B cell (primary cell): ENCODE data around the gene TRIP4. TPM values are rescaled to one million over a fixed set of nuclear protein-coding genes. Genes with fewer than 3 reads are reported as not detected.

Experiments used
- ATAC-seq: fragments of 200-7000 bp; cut with Tn5 transposase; one replicate; pipeline ENCODE4 v1.10.0; 2021; ENCODE audit warnings: low read depth, mild to moderate bottlenecking, moderate number of reproducible peaks, moderate library complexity
- CTCF ChIA-PET: fragments of 350-600 bp; sonication (Branson Sonifier 250); formaldehyde crosslinking; loops from one replicate; lab custom pipeline; 2021; ENCODE audit warnings: antibody characterized with exemption, inconsistent platforms; lab: Charles Lee
- POLR2A ChIA-PET: fragments of 350-600 bp; sonication (Branson Sonifier 250); formaldehyde crosslinking; loops from one replicate; lab custom pipeline; 2021; ENCODE audit warnings: antibody characterized with exemption; lab: Charles Lee
- DNase-seq: peaks from one replicate; pipeline ENCODE4 v3.0.0; 2013
- H2AFZ ChIP-seq: 2 replicates; pipeline ENCODE4 v1.6.1; 2012; ENCODE audit warnings: mild to moderate bottlenecking, low read depth, low read length; ENCODE audit not compliant: insufficient read depth, poor library complexity, severe bottlenecking
- H3K27ac ChIP-seq, 2 donors: 1 replicate in 1 of 2; 2 replicates in 1 of 2; pipeline ENCODE4 v1.5.1; 2012 to 2013; ENCODE audit warnings: low read length in 2 of 2, mild to moderate bottlenecking in 2 of 2, moderate library complexity in 1 of 2
- H3K27me3 ChIP-seq, 4 experiments: fragments of 200-600 bp in 1 of 4; sonication (generic) in 1 of 4; replicated peaks in 1 of 4; 1 replicate in 2 of 4; 2 replicates in 2 of 4; pipeline versions ENCODE4 v1.6.1 to v1.7.0; 2013 to 2016; ENCODE audit warnings: low read length in 3 of 4, mild to moderate bottlenecking in 2 of 4, mixed read lengths in 1 of 4, moderate library complexity in 1 of 4; ENCODE audit not compliant: insufficient read depth in 4 of 4, control insufficient read depth in 3 of 4; ENCODE audit errors: control extremely low read depth in 1 of 4
- H3K36me3 ChIP-seq, 2 experiments: replicated peaks in 1 of 2; 1 replicate in 1 of 2; 2 replicates in 1 of 2; pipeline versions ENCODE4 v1.6.1 to v1.7.1; 2013; ENCODE audit warnings: low read length in 1 of 2; ENCODE audit not compliant: insufficient read depth in 2 of 2, control insufficient read depth in 1 of 2; ENCODE audit errors: control extremely low read depth in 1 of 2, extremely low read depth in 1 of 2
- H3K4me1 ChIP-seq, 2 donors: fragments of 200-600 bp in 1 of 2; sonication (generic) in 1 of 2; 1 replicate in 1 of 2; 2 replicates in 1 of 2; pipeline versions ENCODE4 v1.5.1 to v1.6.1; 2013 to 2017; ENCODE audit warnings: low read length in 2 of 2; ENCODE audit not compliant: control insufficient read depth in 2 of 2, insufficient read depth in 2 of 2
- H3K4me2 ChIP-seq: replicated peaks from 2 replicates; pipeline ENCODE3; 2012; ENCODE audit warnings: mild to moderate bottlenecking, low read depth, low read length; ENCODE audit not compliant: poor library complexity, severe bottlenecking
- H3K4me3 ChIP-seq, 5 experiments: fragments of 200-600 bp in 1 of 5; sonication (generic) in 1 of 5; 1 replicate in 3 of 5; 2 replicates in 2 of 5; pipeline versions ENCODE4 v1.5.1 to v1.7.0; 2011 to 2016; ENCODE audit warnings: low read length in 4 of 5, mild to moderate bottlenecking in 4 of 5, low read depth in 2 of 5, control low read depth in 1 of 5, moderate library complexity in 1 of 5; ENCODE audit not compliant: insufficient read depth in 1 of 5; ENCODE audit errors: control extremely low read depth in 1 of 5, extremely low read depth in 1 of 5
- H3K79me2 ChIP-seq: fragments of 200-600 bp; sonication (generic); one replicate; pipeline ENCODE4 v1.6.0; 2016; ENCODE audit warnings: low read length; ENCODE audit not compliant: control insufficient read depth, insufficient read depth
- H3K9ac ChIP-seq: fragments of 200-600 bp; sonication (generic); 2 replicates; pipeline ENCODE4 v1.6.1; 2017; ENCODE audit warnings: mild to moderate bottlenecking, low read length, moderate library complexity
- H3K9me3 ChIP-seq, 3 donors: one replicate each; pipeline versions ENCODE4 v1.6.1 to v1.7.1; 2013; ENCODE audit warnings: low read length in 2 of 3; ENCODE audit not compliant: control insufficient read depth in 2 of 3, insufficient read depth in 1 of 3; ENCODE audit errors: control extremely low read depth in 1 of 3
- H4K20me1 ChIP-seq: 2 replicates; pipeline ENCODE4 v1.6.0; 2012; ENCODE audit warnings: mild to moderate bottlenecking, low read length; ENCODE audit not compliant: insufficient read depth, control insufficient read depth, poor library complexity, severe bottlenecking
- H3K27ac Mint-ChIP-seq: one replicate; pipeline ENCODE4 v1.8.0; 2021; ENCODE audit warnings: mixed read lengths
- H3K27me3 Mint-ChIP-seq: one replicate; pipeline ENCODE4 v1.8.0; 2021; ENCODE audit warnings: mixed read lengths
- H3K4me1 Mint-ChIP-seq: one replicate; pipeline ENCODE4 v1.8.0; 2021; ENCODE audit warnings: mixed read lengths
- H3K4me3 Mint-ChIP-seq: one replicate; pipeline ENCODE4 v1.8.0; 2021; ENCODE audit warnings: mixed read lengths
- H3K9me3 Mint-ChIP-seq: one replicate; pipeline ENCODE4 v1.8.0; 2022; ENCODE audit warnings: mixed read lengths; ENCODE audit not compliant: insufficient read depth
- EZH2 ChIP-seq: IDR thresholded peaks from 2 replicates; pipeline ENCODE4 v1.6.1; 2012; ENCODE audit warnings: borderline replicate concordance, low read depth, mild to moderate bottlenecking, moderate library complexity, low read length; ENCODE audit not compliant: insufficient read depth, poor library complexity, severe bottlenecking
- WGBS: methylation state at CpG from one replicate; pipeline ENCODE4 v1.1.5; 2013; ENCODE audit warnings: missing lambda C conversion rate; ENCODE audit not compliant: insufficient coverage; 5-methylcytosine and 5-hydroxymethylcytosine counted together
- intact Hi-C: fragments of 100-400 bp; cut with micrococcal nuclease; formaldehyde crosslinking; loops from one replicate; pipeline ENCODE4 v1.10.0; 2022
- polyA plus RNA-seq: library from polyadenylated mRNA; depleted of rRNA; stranded (reverse); fragments of >200 nt; gene quantifications from 2 replicates; pipeline ENCODE4 v1.2.3, GENCODE V29; 2012
- total RNA-seq, 2 donors: library from RNA; stranded (reverse); fragments of 120-200 nt in 1 of 2; gene quantifications; 1 replicate in 1 of 2; 2 replicates in 1 of 2; pipeline versions ENCODE4 v1.2.3 to v1.2.4, GENCODE V29; 2013 to 2022
- TF ChIP-seq, protein P1 (sequence below): fragments of 200-600 bp; IDR thresholded peaks from one replicate; pipeline ENCODE4 v1.8.0; 2022; ENCODE audit warnings: antibody characterized with exemption, mild to moderate bottlenecking

TRIP4 gene
- total and polyA plus RNA-seq, 2 donors (not counting 1 experiment from before 2014, with no cell fraction given): 13.7 to 38.2 TPM

DNA sequence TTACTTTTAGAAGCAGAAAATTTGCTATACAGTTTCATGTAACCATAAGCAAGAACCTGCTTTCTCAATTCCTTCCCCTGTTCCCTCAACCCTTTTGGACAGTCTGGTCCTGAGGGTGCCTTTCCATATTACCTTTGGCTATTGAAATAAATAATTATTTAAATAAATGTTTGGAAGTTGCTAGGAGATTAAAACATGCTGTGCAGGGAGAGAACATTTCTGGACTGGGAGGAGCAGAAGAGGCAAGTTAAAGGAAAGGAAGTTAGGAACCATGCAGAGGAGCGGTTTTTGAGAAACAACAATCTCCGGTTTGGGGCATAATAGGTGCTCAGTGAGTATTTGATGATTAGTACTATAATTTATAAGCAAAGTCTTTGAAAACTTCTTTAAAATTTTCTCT, 114.5 kb downstream of the TRIP4 start:
- ATAC-seq (no peak), DNase-seq (no peak)
- H3K27ac ChIP-seq: no peak overlapping the region
- Mint-ChIP-seq H3K9me3 (no peaks in the 10 kb centered on the region), H3K27ac (no peak overlapping the region), H3K4me1 (peaks cover 38% of the 10 kb centered on the region), H3K27me3 (no peaks in the 10 kb centered on the region), H3K4me3 (no peak overlapping the region)
- intact Hi-C loops: no loop called here
- H3K36me3 ChIP-seq: peaks cover 0 to 15% of the 10 kb centered on the region in 2 experiments
- no peaks in the 10 kb centered on the region for H3K9me3 ChIP-seq
- H3K4me3 ChIP-seq: no peak overlapping the region
- TF ChIP-seq, protein P1, sequence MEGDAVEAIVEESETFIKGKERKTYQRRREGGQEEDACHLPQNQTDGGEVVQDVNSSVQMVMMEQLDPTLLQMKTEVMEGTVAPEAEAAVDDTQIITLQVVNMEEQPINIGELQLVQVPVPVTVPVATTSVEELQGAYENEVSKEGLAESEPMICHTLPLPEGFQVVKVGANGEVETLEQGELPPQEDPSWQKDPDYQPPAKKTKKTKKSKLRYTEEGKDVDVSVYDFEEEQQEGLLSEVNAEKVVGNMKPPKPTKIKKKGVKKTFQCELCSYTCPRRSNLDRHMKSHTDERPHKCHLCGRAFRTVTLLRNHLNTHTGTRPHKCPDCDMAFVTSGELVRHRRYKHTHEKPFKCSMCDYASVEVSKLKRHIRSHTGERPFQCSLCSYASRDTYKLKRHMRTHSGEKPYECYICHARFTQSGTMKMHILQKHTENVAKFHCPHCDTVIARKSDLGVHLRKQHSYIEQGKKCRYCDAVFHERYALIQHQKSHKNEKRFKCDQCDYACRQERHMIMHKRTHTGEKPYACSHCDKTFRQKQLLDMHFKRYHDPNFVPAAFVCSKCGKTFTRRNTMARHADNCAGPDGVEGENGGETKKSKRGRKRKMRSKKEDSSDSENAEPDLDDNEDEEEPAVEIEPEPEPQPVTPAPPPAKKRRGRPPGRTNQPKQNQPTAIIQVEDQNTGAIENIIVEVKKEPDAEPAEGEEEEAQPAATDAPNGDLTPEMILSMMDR: no peak
- no peak for TF ChIP-seq EZH2
- H3K4me1 ChIP-seq: peaks cover 19 to 21% of the 10 kb centered on the region in 2 donors
- H3K27me3 ChIP-seq: no peaks in the 10 kb centered on the region
- no peak overlapping the region for H3K4me2 ChIP-seq
- H4K20me1 ChIP-seq: no peaks in the 10 kb centered on the region
- 100% methylated on average over 1 of the region's 2 CpGs for WGBS
- H3K9ac ChIP-seq: no peak overlapping the region
- H3K79me2 ChIP-seq: peaks cover 11% of the 10 kb centered on the region
- ChIA-PET POLR2A (no interaction called here), CTCF (no interaction called here)
- H2AFZ ChIP-seq: no peak overlapping the region

DNA sequence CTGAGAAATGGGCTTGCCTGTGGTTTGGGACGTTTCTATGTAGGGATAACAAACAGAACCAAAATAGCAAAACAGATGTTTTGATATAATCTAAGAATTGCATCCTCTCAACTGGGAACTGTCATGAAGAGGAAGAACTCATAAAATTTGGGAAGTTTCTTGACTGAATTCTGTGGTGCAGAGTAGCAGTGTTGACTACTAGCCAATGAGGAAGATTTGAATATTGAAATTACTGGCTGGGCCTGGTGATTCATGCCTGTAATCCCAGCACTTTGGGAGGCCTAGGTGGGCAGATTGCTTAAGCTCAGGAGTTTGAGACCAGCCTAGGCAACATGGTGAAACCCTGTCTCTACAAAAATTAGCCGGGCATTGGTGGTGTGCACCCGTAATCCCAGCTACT, 114.9 kb downstream of the TRIP4 start:
- Histone ChIP-seq H4K20me1 (no peaks in the 10 kb centered on the region), H3K9me3 (no peaks in the 10 kb centered on the region), H3K4me2 (no peak overlapping the region), H3K79me2 (peaks cover 11% of the 10 kb centered on the region), H2AFZ (no peak overlapping the region), H3K27ac (no peak overlapping the region), H3K4me3 (no peak overlapping the region), H3K4me1 (peaks cover 23 to 25% of the 10 kb centered on the region in 2 donors), H3K27me3 (no peaks in the 10 kb centered on the region), H3K9ac (no peak overlapping the region), H3K36me3 (peaks cover 0 to 15% of the 10 kb centered on the region in 2 experiments)
- peaks cover 42% of the 10 kb centered on the region for H3K4me1 Mint-ChIP-seq
- H3K4me3 Mint-ChIP-seq: no peak overlapping the region
- TF ChIP-seq, protein P1: no peak
- no peak for TF ChIP-seq EZH2
- intact Hi-C loops: no loop called here
- DNase-seq (no peak), ATAC-seq (no peak)
- CTCF ChIA-PET: no interaction called here
- WGBS: no CpG with 5 or more reads among the region's 3 CpGs
- no peak overlapping the region for H3K27ac Mint-ChIP-seq
- H3K27me3 Mint-ChIP-seq: no peaks in the 10 kb centered on the region
- no peaks in the 10 kb centered on the region for H3K9me3 Mint-ChIP-seq
- POLR2A ChIA-PET: no interaction called here
